GM23338 (cell line): ENCODE results near the gene KCTD12. TPM values are rescaled to one million over a fixed set of nuclear protein-coding genes. Genes with fewer than 3 reads are reported as not detected.

Source experiments
- EZH2phosphoT487 ChIP-seq: fragments of 200-600 bp; sonication (generic); IDR thresholded peaks from one replicate; pipeline ENCODE4 v1.8.1; 2018; ENCODE audit warnings: antibody characterized with exemption; ENCODE audit not compliant: unreplicated experiment
- POLR2AphosphoS5 ChIP-seq: IDR thresholded peaks from 2 replicates; pipeline ENCODE4 v1.6.1; 2016; ENCODE audit warnings: antibody characterized with exemption, low read depth
- ZNF331 ChIP-seq: fragments of 250-450 bp; sonication (Bioruptor Pico); IDR thresholded peaks from 2 replicates; pipeline ENCODE4 v1.5.0; 2020; ENCODE audit warnings: low read depth, mild to moderate bottlenecking, moderate library complexity
- polyA plus RNA-seq: library from polyadenylated mRNA; unstranded; fragments of >200 nt; fragmentation: Nextera tagmentation; extraction: Ambion mirVana; gene quantifications from 2 replicates; pipeline ENCODE4 v1.2.1, GENCODE V29; 2016
- total RNA-seq: library from RNA; depleted of rRNA; stranded (reverse); fragments of >200 nt; shearing (Covaris generic); gene quantifications from 2 replicates; pipeline ENCODE4 v1.2.3, GENCODE V29; 2014
- TF ChIP-seq, protein P1 (sequence below): fragments of 250-450 bp; sonication (Bioruptor Pico); IDR thresholded peaks from 2 replicates; pipeline ENCODE4 v1.5.0; 2020; ENCODE audit warnings: mild to moderate bottlenecking, moderate library complexity
- TF ChIP-seq, protein P2 (sequence below), 2 experiments: fragments of 200-600 bp in 1 of 2; sonication (generic) in 1 of 2; conservative IDR thresholded peaks; 2 replicates each; pipeline versions ENCODE4 v1.5.1 to v1.6.1; 2016 to 2017; ENCODE audit warnings: antibody characterized with exemption in 2 of 2, low read depth in 2 of 2, mild to moderate bottlenecking in 2 of 2, moderate library complexity in 1 of 2
- TF ChIP-seq, protein P3 (sequence below): IDR thresholded peaks from 2 replicates; pipeline ENCODE4 v1.6.1; 2016; ENCODE audit warnings: antibody characterized with exemption

Gene KCTD12
- total and polyA plus RNA-seq, 2 experiments from 2014 or later: 3.3 to 12.0 TPM

DNA sequence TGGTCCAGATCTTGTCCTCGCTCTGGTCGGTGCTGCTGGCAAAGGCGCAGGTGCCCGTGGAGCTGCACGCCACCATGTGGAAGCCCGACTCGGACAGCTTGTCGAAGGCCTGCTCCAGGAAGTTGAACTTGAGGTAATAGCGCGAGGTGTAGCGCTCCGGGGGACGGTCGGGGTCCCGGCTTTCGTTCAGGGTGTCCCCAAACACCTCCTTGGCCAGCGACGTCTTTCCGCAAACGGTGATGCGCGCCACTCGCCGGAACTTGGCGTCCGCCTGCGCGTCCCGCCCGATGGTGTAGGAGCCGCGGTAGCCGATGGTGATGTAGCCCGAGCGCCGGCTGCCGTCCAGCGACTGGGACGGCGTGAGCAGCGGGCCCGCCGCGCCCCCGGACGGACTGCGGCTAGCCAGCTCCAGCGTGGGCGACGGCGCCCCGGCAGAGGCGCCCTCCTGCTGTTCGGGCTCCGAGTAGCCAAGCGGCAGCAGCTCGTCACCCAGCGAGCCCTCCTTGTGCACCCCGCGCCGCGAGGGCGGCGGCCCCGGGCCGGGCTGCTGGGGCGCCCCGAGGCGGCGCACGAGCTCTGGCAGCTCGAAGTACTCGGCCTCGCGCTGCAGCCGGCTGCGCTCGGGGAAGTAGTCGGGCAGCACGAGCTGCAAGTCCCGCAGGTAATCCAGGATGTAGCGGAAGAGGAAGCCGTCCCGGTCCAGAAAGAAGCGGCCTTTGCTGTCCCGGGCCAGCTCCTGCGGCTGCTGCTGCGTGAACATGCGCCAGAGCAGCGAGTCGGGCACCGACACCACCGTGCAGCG, 801 bp downstream of the KCTD12 start (continued):
- TF ChIP-seq, protein P1, sequence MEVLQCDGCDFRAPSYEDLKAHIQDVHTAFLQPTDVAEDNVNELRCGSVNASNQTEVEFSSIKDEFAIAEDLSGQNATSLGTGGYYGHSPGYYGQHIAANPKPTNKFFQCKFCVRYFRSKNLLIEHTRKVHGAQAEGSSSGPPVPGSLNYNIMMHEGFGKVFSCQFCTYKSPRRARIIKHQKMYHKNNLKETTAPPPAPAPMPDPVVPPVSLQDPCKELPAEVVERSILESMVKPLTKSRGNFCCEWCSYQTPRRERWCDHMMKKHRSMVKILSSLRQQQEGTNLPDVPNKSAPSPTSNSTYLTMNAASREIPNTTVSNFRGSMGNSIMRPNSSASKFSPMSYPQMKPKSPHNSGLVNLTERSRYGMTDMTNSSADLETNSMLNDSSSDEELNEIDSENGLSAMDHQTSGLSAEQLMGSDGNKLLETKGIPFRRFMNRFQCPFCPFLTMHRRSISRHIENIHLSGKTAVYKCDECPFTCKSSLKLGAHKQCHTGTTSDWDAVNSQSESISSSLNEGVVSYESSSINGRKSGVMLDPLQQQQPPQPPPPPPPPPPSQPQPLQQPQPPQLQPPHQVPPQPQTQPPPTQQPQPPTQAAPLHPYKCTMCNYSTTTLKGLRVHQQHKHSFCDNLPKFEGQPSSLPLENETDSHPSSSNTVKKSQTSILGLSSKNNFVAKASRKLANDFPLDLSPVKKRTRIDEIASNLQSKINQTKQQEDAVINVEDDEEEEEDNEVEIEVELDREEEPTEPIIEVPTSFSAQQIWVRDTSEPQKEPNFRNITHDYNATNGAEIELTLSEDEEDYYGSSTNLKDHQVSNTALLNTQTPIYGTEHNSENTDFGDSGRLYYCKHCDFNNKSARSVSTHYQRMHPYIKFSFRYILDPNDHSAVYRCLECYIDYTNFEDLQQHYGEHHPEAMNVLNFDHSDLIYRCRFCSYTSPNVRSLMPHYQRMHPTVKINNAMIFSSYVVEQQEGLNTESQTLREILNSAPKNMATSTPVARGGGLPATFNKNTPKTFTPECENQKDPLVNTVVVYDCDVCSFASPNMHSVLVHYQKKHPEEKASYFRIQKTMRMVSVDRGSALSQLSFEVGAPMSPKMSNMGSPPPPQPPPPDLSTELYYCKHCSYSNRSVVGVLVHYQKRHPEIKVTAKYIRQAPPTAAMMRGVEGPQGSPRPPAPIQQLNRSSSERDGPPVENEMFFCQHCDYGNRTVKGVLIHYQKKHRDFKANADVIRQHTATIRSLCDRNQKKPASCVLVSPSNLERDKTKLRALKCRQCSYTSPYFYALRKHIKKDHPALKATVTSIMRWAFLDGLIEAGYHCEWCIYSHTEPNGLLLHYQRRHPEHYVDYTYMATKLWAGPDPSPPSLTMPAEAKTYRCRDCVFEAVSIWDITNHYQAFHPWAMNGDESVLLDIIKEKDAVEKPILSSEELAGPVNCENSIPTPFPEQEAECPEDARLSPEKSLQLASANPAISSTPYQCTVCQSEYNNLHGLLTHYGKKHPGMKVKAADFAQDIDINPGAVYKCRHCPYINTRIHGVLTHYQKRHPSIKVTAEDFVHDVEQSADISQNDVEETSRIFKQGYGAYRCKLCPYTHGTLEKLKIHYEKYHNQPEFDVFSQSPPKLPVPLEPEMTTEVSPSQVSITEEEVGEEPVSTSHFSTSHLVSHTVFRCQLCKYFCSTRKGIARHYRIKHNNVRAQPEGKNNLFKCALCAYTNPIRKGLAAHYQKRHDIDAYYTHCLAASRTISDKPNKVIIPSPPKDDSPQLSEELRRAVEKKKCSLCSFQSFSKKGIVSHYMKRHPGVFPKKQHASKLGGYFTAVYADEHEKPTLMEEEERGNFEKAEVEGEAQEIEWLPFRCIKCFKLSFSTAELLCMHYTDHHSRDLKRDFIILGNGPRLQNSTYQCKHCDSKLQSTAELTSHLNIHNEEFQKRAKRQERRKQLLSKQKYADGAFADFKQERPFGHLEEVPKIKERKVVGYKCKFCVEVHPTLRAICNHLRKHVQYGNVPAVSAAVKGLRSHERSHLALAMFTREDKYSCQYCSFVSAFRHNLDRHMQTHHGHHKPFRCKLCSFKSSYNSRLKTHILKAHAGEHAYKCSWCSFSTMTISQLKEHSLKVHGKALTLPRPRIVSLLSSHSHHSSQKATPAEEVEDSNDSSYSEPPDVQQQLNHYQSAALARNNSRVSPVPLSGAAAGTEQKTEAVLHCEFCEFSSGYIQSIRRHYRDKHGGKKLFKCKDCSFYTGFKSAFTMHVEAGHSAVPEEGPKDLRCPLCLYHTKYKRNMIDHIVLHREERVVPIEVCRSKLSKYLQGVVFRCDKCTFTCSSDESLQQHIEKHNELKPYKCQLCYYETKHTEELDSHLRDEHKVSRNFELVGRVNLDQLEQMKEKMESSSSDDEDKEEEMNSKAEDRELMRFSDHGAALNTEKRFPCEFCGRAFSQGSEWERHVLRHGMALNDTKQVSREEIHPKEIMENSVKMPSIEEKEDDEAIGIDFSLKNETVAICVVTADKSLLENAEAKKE: no peak
- no peak for TF ChIP-seq EZH2phosphoT487
- TF ChIP-seq, protein P2, sequence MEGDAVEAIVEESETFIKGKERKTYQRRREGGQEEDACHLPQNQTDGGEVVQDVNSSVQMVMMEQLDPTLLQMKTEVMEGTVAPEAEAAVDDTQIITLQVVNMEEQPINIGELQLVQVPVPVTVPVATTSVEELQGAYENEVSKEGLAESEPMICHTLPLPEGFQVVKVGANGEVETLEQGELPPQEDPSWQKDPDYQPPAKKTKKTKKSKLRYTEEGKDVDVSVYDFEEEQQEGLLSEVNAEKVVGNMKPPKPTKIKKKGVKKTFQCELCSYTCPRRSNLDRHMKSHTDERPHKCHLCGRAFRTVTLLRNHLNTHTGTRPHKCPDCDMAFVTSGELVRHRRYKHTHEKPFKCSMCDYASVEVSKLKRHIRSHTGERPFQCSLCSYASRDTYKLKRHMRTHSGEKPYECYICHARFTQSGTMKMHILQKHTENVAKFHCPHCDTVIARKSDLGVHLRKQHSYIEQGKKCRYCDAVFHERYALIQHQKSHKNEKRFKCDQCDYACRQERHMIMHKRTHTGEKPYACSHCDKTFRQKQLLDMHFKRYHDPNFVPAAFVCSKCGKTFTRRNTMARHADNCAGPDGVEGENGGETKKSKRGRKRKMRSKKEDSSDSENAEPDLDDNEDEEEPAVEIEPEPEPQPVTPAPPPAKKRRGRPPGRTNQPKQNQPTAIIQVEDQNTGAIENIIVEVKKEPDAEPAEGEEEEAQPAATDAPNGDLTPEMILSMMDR (conservative IDR thresholded peaks at IDR 0.05; ENCODE audit: low read depth in 2 of 2): peak in 1 of 2 experiments; percentile 43; a peak in 2 of 4 replicates
- TF ChIP-seq, protein P3, sequence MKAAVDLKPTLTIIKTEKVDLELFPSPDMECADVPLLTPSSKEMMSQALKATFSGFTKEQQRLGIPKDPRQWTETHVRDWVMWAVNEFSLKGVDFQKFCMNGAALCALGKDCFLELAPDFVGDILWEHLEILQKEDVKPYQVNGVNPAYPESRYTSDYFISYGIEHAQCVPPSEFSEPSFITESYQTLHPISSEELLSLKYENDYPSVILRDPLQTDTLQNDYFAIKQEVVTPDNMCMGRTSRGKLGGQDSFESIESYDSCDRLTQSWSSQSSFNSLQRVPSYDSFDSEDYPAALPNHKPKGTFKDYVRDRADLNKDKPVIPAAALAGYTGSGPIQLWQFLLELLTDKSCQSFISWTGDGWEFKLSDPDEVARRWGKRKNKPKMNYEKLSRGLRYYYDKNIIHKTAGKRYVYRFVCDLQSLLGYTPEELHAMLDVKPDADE: no peak
- no peak for TF ChIP-seq ZNF331 (CRISPR knock-in tag)
- no peak for TF ChIP-seq POLR2AphosphoS5
